ENCODE measurements around the gene NUP85. TPM values are rescaled to one million over a fixed set of nuclear protein-coding genes. Genes with fewer than 3 reads are reported as not detected.

Gene NUP85
- total and polyA plus RNA-seq, 8 donors, result 21.0 to 105 (median 25.3) TPM

GRCh38 chr17:75228305-75228704 lies 22.8 kb downstream of the NUP85 start:
- FAIRE-seq, result no peak
- WGBS, 2 donors, result 63 to 78% methylated on average over 2 of the region's 2 CpGs
- H3K27me3 ChIP-seq, result no peaks in the 10 kb centered on the region
- no peak for DNase-seq
- intact Hi-C loops (cut with DNase I), result no loop called here
- H3K4me3 ChIP-seq, result no peak overlapping the region
- TF ChIP-seq CTCF (IDR thresholded peaks at IDR 0.05), result no peak
- no peaks in the 10 kb centered on the region for H3K4me1 ChIP-seq
- H3K36me3 ChIP-seq, result peaks cover 0 to 48% (median 16%) of the 10 kb centered on the region in 3 donors
- ATAC-seq, result peak in 3 of 4 donors; percentile 17 to 65 (median 58)
- H3K9me3 ChIP-seq, result no peaks in the 10 kb centered on the region
- H3K27ac ChIP-seq, result peak overlapping the region in 1 of 4 donors; percentile 17

- FAIRE-seq (no peak), ATAC-seq (peak in 2 of 4 donors; percentile 49 to 51), DNase-seq (no peak)
- intact Hi-C loops (cut with DNase I), result no loop called here
- H3K4me1 ChIP-seq, result no peaks in the 10 kb centered on the region
- peak overlapping the region in 1 of 4 donors; percentile 17 for H3K27ac ChIP-seq
- no peaks in the 10 kb centered on the region for H3K9me3 ChIP-seq
- H3K27me3 ChIP-seq, result no peaks in the 10 kb centered on the region
- H3K36me3 ChIP-seq, result peaks cover 0 to 48% (median 16%) of the 10 kb centered on the region in 3 donors
- H3K4me3 ChIP-seq, result no peak overlapping the region
- no peak for TF ChIP-seq CTCF (IDR thresholded peaks at IDR 0.05)
- 80 to 82% methylated on average over 4 of the region's 4 CpGs for WGBS, 2 donors
Observed at GRCh38 chr17:75228847-75229246, 23.4 kb downstream of the NUP85 start.

GRCh38 chr17:75231071-75231470 lies 25.6 kb downstream of the NUP85 start:
- TF ChIP-seq CTCF (IDR thresholded peaks at IDR 0.05), result no peak
- intact Hi-C loops (cut with DNase I), result no loop called here
- ATAC-seq (no peak), DNase-seq (no peak), FAIRE-seq (no peak)
- no peak overlapping the region for H3K4me3 ChIP-seq
- H3K27me3 ChIP-seq, result no peaks in the 10 kb centered on the region
- H3K36me3 ChIP-seq, result peaks cover 0 to 46% (median 19%) of the 10 kb centered on the region in 3 donors
- H3K4me1 ChIP-seq, result no peaks in the 10 kb centered on the region
- no peaks in the 10 kb centered on the region for H3K9me3 ChIP-seq
- H3K27ac ChIP-seq, result no peak overlapping the region
- 88 to 97% methylated on average over 8 of the region's 8 CpGs for WGBS, 2 donors

- Histone ChIP-seq H3K9me3 (no peaks in the 10 kb centered on the region), H3K36me3 (peaks cover 0 to 46% (median 16%) of the 10 kb centered on the region in 3 donors), H3K27me3 (no peaks in the 10 kb centered on the region), H3K4me1 (no peaks in the 10 kb centered on the region), H3K4me3 (no peak overlapping the region), H3K27ac (no peak overlapping the region)
- ATAC-seq, result no peak
- TF ChIP-seq CTCF (IDR thresholded peaks at IDR 0.05), result no peak
- intact Hi-C loops (cut with DNase I), result no loop called here
- DNase-seq, result no peak
- FAIRE-seq, result no peak
- 88 to 94% methylated on average over 18 of the region's 18 CpGs for WGBS, 2 donors
Observed at GRCh38 chr17:75231741-75232464, 26.4 kb downstream of the NUP85 start.

GRCh38 chr17:75232786-75233185 lies 27.3 kb downstream of the NUP85 start:
- ATAC-seq (no peak), DNase-seq (no peak), FAIRE-seq (no peak)
- H3K4me3 ChIP-seq, result no peak overlapping the region
- intact Hi-C loops (cut with DNase I), result no loop called here
- 96 to 97% methylated on average over 13 of the region's 13 CpGs for WGBS, 2 donors
- no peaks in the 10 kb centered on the region for H3K27me3 ChIP-seq
- no peak overlapping the region for H3K27ac ChIP-seq
- TF ChIP-seq CTCF (IDR thresholded peaks at IDR 0.05), result no peak
- H3K9me3 ChIP-seq, result no peaks in the 10 kb centered on the region
- no peaks in the 10 kb centered on the region for H3K4me1 ChIP-seq
- H3K36me3 ChIP-seq, result peaks cover 0 to 54% (median 16%) of the 10 kb centered on the region in 3 donors
